Lung (tissue), 12 donors: Measurements from ENCODE around the gene SDK1. TPM values are rescaled to one million over a fixed set of nuclear protein-coding genes. Genes with fewer than 3 reads are reported as not detected.
"Not testable (repeated sequence)": the region's sequence is repeated elsewhere in the genome, so short reads cannot be mapped to it uniquely, and the experiment has no call there.

ENCODE experiments used
- ATAC-seq: fragments of 200-7000 bp; cut with Tn5 transposase; one replicate; pipeline ENCODE4 v1.9.1; 2020; ENCODE audit warnings: moderate number of reproducible peaks; ENCODE audit not compliant: insufficient read depth, low FRiP score
- DNase-seq, 3 donors: peaks; one replicate each; pipeline ENCODE4 v3.0.0-alpha.2; 2013 to 2017
- H3K27ac ChIP-seq, 2 donors: one replicate each; pipeline ENCODE4 v1.5.1; 2013; ENCODE audit warnings: mild to moderate bottlenecking in 2 of 2, moderate library complexity in 2 of 2, control low read depth in 1 of 2, inconsistent platforms in 1 of 2, low read depth in 1 of 2, low read length in 1 of 2
- H3K27me3 ChIP-seq, 3 donors: one replicate each; pipeline ENCODE4 v1.5.1; 2013; ENCODE audit warnings: low read length in 2 of 3; ENCODE audit not compliant: control insufficient read depth in 3 of 3, insufficient read depth in 3 of 3
- H3K36me3 ChIP-seq, 4 donors: one replicate each; pipeline ENCODE4 v1.5.1; 2013; ENCODE audit warnings: low read length in 4 of 4, mild to moderate bottlenecking in 1 of 4, moderate library complexity in 1 of 4; ENCODE audit not compliant: control insufficient read depth in 4 of 4, insufficient read depth in 4 of 4
- H3K4me1 ChIP-seq, 5 donors: one replicate each; pipeline ENCODE4 v1.5.1; 2013; ENCODE audit warnings: low read length in 5 of 5, mild to moderate bottlenecking in 2 of 5, moderate library complexity in 1 of 5; ENCODE audit not compliant: control insufficient read depth in 5 of 5, insufficient read depth in 5 of 5
- H3K4me3 ChIP-seq: one replicate; pipeline ENCODE4 v1.5.1; 2013; ENCODE audit warnings: mild to moderate bottlenecking, control low read depth, moderate library complexity
- H3K9ac ChIP-seq, 2 donors: one replicate each; pipeline ENCODE4 v1.5.1; 2013; ENCODE audit warnings: low read length in 2 of 2, control low read depth in 1 of 2; ENCODE audit not compliant: insufficient read depth in 1 of 2
- H3K9me3 ChIP-seq, 4 donors: one replicate each; pipeline ENCODE4 v1.5.1; 2013; ENCODE audit warnings: low read length in 3 of 4, mild to moderate bottlenecking in 1 of 4, moderate library complexity in 1 of 4; ENCODE audit not compliant: control insufficient read depth in 4 of 4, insufficient read depth in 3 of 4
- WGBS, 2 donors: extraction: QIAGEN DNeasy Blood & Tissue Kit; methylation state at CpG; one replicate each; pipeline ENCODE4 v1.1.7; 2013; 5-methylcytosine and 5-hydroxymethylcytosine counted together
- polyA plus RNA-seq, 2 donors: library from polyadenylated mRNA; stranded (reverse); fragments of 200-250 nt; gene quantifications; one replicate each; pipeline ENCODE4 v1.2.1, GENCODE V29; 2013
- total RNA-seq, 2 donors: library from RNA; depleted of rRNA in 1 of 2; stranded (reverse); fragments of >200 nt in 1 of 2; gene quantifications; one replicate each; pipeline ENCODE4 v1.2.1, GENCODE V29; 2014 to 2021
- TF ChIP-seq, protein P1 (sequence below): IDR thresholded peaks from 2 replicates; pipeline ENCODE4 v1.5.1; 2012; ENCODE audit warnings: mild to moderate bottlenecking; ENCODE audit errors: control extremely low read depth, extremely low read depth
- donor health status: control.
- donor health status: control.
- donor health status: Bipolar disorder and iron deficiency.
- donor health status: healthy.
- donor health status: DM: yes; HTN: yes; CAD: no.

The SDK1 gene
- total and polyA plus RNA-seq, 4 donors: 3.7 to 30.1 (median 12.7) TPM

DNA sequence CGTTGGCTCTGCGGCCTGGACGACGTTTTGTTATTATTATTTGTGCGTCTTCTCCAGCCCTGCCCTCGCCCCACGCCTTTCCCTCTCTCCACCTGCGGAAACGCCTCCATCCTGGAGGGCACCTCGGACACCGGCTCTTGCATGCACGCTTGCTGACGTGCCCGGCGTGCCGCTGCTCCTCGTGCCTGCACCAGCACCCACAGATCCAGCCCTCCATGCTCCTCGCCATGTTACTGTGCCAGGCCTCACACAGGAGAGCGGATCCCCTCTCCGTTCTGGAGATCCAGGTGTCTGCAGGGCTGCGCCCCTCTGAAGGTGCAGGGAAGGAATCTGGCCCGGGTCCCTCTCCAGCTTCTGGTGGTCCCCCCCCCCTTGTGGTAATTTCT is 1007.1 kb downstream of the SDK1 start:
- TF ChIP-seq, protein P1, sequence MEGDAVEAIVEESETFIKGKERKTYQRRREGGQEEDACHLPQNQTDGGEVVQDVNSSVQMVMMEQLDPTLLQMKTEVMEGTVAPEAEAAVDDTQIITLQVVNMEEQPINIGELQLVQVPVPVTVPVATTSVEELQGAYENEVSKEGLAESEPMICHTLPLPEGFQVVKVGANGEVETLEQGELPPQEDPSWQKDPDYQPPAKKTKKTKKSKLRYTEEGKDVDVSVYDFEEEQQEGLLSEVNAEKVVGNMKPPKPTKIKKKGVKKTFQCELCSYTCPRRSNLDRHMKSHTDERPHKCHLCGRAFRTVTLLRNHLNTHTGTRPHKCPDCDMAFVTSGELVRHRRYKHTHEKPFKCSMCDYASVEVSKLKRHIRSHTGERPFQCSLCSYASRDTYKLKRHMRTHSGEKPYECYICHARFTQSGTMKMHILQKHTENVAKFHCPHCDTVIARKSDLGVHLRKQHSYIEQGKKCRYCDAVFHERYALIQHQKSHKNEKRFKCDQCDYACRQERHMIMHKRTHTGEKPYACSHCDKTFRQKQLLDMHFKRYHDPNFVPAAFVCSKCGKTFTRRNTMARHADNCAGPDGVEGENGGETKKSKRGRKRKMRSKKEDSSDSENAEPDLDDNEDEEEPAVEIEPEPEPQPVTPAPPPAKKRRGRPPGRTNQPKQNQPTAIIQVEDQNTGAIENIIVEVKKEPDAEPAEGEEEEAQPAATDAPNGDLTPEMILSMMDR: no peak
- no peak for ATAC-seq
- Histone ChIP-seq H3K36me3 (no peaks in the 10 kb centered on the region), H3K9me3 (peaks cover 0 to 6% (median 0%) of the 10 kb centered on the region in 4 donors), H3K4me1 (no peaks in the 10 kb centered on the region), H3K27ac (no peak overlapping the region), H3K9ac (no peak overlapping the region), H3K27me3 (no peaks in the 10 kb centered on the region), H3K4me3 (no peak overlapping the region)
- no peak for DNase-seq
- 90 to 91% methylated on average over 22 of the region's 22 CpGs for WGBS, 2 donors

DNA sequence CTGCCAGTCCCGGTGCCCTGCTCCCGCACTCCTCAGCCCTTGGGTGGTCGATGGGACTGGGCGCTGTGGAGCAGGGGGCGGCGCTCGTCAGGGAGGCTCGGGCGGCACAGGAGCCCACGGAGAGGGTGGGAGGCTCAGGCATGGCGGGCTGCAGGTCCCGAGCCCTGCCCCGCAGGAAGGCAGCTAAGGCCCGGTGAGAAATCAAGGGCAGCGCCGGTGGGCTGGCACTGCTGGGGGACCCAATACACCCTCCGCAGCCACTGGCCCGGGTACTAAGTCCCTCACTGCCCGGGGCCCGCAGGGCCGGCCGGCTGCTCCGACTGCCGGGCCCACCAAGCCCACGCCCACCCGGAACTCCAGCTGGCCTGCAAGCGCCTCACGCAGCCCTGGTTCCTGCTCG is 1012.9 kb downstream of the SDK1 start:
- not testable (repeated sequence) for H3K27me3 ChIP-seq, H3K4me1 ChIP-seq, H3K9me3 ChIP-seq, H3K36me3 ChIP-seq, ATAC-seq, H3K27ac ChIP-seq, H3K9ac ChIP-seq, H3K4me3 ChIP-seq, DNase-seq
- WGBS, 2 donors: 96 to 98% methylated on average over 26 to 29 of the region's 29 CpGs

DNA sequence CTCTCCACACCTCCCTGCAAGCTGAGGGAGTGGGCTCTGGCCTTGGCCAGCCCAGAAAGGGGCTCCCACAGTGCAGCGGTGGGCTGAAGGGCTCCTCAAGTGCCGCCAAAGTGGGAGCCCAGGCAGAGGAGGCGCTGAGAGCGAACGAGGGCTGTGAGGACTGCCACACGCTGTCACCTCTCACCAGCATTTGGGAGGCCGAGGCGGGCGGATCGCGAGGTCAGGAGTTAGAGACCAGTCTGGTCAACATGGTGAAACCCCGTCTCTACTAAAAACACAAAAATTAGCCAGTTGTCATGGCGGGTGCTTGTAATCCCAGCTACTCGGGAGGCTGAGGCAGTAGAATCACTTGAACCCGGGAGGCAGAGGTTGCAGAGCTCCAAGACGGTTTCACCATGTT is 1013.3 kb downstream of the SDK1 start:
- not testable (repeated sequence) for DNase-seq, H3K36me3 ChIP-seq, H3K27me3 ChIP-seq, H3K9ac ChIP-seq, H3K4me3 ChIP-seq, ATAC-seq, H3K27ac ChIP-seq, H3K4me1 ChIP-seq
- 83 to 91% methylated on average over 14 to 16 of the region's 16 CpGs for whole genome bisulfite sequencing, 2 donors
- H3K9me3 ChIP-seq: peaks cover 0 to 11% (median 0%) of the 10 kb centered on the region in 4 donors
